ENCODE measurements around the gene ZNF497. TPM values are rescaled to one million over a fixed set of nuclear protein-coding genes. Genes with fewer than 3 reads are reported as not detected.
A peak's percentile ranks its signal among the peaks of the same experiment; 100 is the strongest.

ZNF497 gene
- total and polyA plus RNA-seq, 9 of the 15 experiments (the other 6 are each of a cell fraction or from before 2014, with no cell fraction given) = 0.06 to 0.98 (median 0.44) TPM; not detected in 1

DNA sequence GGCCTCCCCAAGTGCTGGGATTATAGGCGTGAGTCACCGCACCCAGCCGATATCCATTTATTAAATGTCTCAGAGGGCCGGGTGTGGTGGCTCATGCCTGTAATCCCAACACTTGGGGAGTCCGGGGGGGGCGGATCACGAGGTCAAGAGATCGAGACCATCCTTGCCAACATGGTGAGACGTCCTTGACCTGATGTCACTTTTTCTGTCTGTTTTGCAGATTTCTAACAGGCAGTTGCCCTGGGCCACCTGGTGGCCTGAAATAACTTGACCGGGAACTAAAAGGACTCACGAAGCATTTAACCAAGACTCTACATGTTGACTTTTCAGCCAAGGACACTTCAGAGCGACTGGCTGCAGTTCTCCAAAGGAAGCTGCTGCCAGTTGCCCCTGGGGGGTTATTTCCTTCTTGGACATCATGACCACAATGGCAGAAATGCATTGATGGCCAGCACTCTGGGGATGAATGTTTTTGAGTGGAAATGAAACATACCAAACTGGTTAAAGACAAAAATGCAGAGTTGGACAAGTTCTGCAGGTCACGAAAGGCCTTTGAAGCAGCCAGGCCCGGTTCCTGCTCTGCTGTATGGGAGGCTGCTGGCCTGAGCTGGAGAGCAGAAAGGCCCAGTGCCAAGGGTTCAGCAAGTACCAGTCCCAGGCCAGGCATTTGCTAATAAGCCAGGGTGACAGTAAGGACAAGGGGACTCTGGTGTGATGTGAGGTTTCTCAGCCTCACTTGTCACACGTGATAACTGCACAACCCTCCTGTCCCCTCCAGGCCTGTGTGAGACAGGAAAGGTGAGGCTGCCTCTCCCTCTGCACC, 10.0 kb upstream of the ZNF497 start:
- Histone ChIP-seq H3K9me1 (ENCODE audit: control insufficient read depth, insufficient read depth, low read length) (no peaks in the 10 kb centered on the region), H3K27me3 (ENCODE audit: control insufficient read depth in 2 of 2, insufficient read depth in 2 of 2, low read length in 2 of 2) (no peaks in the 10 kb centered on the region), H3K4me2 (ENCODE audit: insufficient read depth, low read length) (no peak overlapping the region), H2AFZ (ENCODE audit: low read depth, low read length) (no peak overlapping the region), H4K20me1 (replicated peaks; ENCODE audit: control insufficient read depth, insufficient read depth, low read length) (no peaks in the 10 kb centered on the region), H3K4me1 (replicated peaks in 1 of 2; ENCODE audit: control insufficient read depth in 2 of 2, insufficient read depth in 2 of 2, low read length in 2 of 2) (peaks cover 2 to 15% of the 10 kb centered on the region in 2 experiments; a peak in 2 of 5 replicates), H3K4me3 (no peak overlapping the region), H3K9me3 (replicated peaks; ENCODE audit: control insufficient read depth, insufficient read depth, low read depth, low read length) (no peaks in the 10 kb centered on the region), H3K9ac (ENCODE audit: insufficient read depth in 1 of 2, low read depth in 2 of 2, low read length in 2 of 2) (peak overlapping the region in 1 of 2 experiments; percentile 68; a peak in 1 of 4 replicates), H3K36me3 (ENCODE audit: control insufficient read depth, insufficient read depth, low read length) (no peaks in the 10 kb centered on the region), H3K79me2 (ENCODE audit: control insufficient read depth, insufficient read depth, low read length) (no peaks in the 10 kb centered on the region), H3K27ac (ENCODE audit: extremely low read depth, low read depth, low read length) (no peak overlapping the region)
- ATAC-seq (peak; percentile 62), FAIRE-seq (peak; percentile 58), DNase-seq (ENCODE audit: extremely low read depth in 1 of 4, low spot score in 3 of 4) (no peak)
- intact Hi-C loops (cut with micrococcal nuclease) = no loop called here
- in situ Hi-C loops (cut with MboI) = no loop called here
- ChIA-PET POLR2A (interaction anchor here (0.8 to 1.8 kb wide), 4 partner anchors 10 to 147 kb away, joined by 3 to 6 read pairs (median 4); partner anchors contain the start of genes ZBTB45 and ZNF497), CTCF (ENCODE audit: low intra/inter-chr PET ratio) (no interaction called here)
- no TSS peak for BruUV-seq (replicated peaks)
- 32% methylated on average over 15 of the region's 15 CpGs for WGBS (ENCODE audit: insufficient coverage, low coverage, missing lambda C conversion rate)
- TF ChIP-seq, protein P1, sequence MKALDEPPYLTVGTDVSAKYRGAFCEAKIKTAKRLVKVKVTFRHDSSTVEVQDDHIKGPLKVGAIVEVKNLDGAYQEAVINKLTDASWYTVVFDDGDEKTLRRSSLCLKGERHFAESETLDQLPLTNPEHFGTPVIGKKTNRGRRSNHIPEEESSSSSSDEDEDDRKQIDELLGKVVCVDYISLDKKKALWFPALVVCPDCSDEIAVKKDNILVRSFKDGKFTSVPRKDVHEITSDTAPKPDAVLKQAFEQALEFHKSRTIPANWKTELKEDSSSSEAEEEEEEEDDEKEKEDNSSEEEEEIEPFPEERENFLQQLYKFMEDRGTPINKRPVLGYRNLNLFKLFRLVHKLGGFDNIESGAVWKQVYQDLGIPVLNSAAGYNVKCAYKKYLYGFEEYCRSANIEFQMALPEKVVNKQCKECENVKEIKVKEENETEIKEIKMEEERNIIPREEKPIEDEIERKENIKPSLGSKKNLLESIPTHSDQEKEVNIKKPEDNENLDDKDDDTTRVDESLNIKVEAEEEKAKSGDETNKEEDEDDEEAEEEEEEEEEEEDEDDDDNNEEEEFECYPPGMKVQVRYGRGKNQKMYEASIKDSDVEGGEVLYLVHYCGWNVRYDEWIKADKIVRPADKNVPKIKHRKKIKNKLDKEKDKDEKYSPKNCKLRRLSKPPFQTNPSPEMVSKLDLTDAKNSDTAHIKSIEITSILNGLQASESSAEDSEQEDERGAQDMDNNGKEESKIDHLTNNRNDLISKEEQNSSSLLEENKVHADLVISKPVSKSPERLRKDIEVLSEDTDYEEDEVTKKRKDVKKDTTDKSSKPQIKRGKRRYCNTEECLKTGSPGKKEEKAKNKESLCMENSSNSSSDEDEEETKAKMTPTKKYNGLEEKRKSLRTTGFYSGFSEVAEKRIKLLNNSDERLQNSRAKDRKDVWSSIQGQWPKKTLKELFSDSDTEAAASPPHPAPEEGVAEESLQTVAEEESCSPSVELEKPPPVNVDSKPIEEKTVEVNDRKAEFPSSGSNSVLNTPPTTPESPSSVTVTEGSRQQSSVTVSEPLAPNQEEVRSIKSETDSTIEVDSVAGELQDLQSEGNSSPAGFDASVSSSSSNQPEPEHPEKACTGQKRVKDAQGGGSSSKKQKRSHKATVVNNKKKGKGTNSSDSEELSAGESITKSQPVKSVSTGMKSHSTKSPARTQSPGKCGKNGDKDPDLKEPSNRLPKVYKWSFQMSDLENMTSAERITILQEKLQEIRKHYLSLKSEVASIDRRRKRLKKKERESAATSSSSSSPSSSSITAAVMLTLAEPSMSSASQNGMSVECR (CRISPR knock-in tag; IDR thresholded peaks at IDR 0.05) = no peak
- 0 out of 4 replicates have a peak, but pooled peaks of 1 of the 2 experiments have one; percentile 12 for TF ChIP-seq RAD21 (CRISPR knock-in tag; conservative IDR thresholded peaks at IDR 0.05 in 1 of 2, IDR thresholded peaks at IDR 0.05 in 1 of 2)
- TF ChIP-seq, protein P2, sequence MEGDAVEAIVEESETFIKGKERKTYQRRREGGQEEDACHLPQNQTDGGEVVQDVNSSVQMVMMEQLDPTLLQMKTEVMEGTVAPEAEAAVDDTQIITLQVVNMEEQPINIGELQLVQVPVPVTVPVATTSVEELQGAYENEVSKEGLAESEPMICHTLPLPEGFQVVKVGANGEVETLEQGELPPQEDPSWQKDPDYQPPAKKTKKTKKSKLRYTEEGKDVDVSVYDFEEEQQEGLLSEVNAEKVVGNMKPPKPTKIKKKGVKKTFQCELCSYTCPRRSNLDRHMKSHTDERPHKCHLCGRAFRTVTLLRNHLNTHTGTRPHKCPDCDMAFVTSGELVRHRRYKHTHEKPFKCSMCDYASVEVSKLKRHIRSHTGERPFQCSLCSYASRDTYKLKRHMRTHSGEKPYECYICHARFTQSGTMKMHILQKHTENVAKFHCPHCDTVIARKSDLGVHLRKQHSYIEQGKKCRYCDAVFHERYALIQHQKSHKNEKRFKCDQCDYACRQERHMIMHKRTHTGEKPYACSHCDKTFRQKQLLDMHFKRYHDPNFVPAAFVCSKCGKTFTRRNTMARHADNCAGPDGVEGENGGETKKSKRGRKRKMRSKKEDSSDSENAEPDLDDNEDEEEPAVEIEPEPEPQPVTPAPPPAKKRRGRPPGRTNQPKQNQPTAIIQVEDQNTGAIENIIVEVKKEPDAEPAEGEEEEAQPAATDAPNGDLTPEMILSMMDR (IDR thresholded peaks at IDR 0.05 in 2 of 3, conservative IDR thresholded peaks at IDR 0.05 in 1 of 3; ENCODE audit: insufficient read depth in 2 of 3, low read depth in 1 of 3, low read length in 3 of 3) = peak in 2 of 3 experiments; percentile 38 to 46; a peak in 3 of 6 replicates
- 0 out of 2 replicates have a peak, but pooled peaks have one; percentile 23 for TF ChIP-seq ZNF316 (IDR thresholded peaks at IDR 0.05)

Data from K562 (cell line).